GM19328 (cell line): ENCODE results near the gene GAB3.
"Not testable (repeated sequence)": the region's sequence is repeated elsewhere in the genome, so short reads cannot be mapped to it uniquely, and the experiment has no call there.

ENCODE experiments used
- ATAC-seq: cut with Tn5 transposase; IDR thresholded peaks from one replicate; pipeline ENCODE4 v1.9.1; 2021; ENCODE audit warnings: mild to moderate bottlenecking, moderate library complexity; ENCODE audit not compliant: unreplicated experiment

GAB3 gene

GRCh38 chrX:154657226-154657805 is 93.6 kb downstream of the GAB3 start:
- ATAC-seq: no peak

GRCh38 chrX:154655786-154656185 is 95.1 kb downstream of the GAB3 start:
- ATAC-seq: no peak

- no peak for ATAC-seq
These were observed 95.5 kb downstream of the GAB3 start for GRCh38 chrX:154655346-154655745.

- no peak for ATAC-seq
These were observed 96.0 kb downstream of the GAB3 start for GRCh38 chrX:154654925-154655324.

GRCh38 chrX:154654372-154654771 is 96.5 kb downstream of the GAB3 start:
- no peak for ATAC-seq

GRCh38 chrX:154653413-154653812 is 97.5 kb downstream of the GAB3 start, which contains the start of gene CTAG2:
Gene CTAG2 (minus strand): TSS chrX:154653579. CDS start chrX:154653515, 64 bp downstream.
- ATAC-seq: not testable (repeated sequence)

GRCh38 chrX:154653048-154653401 is 97.9 kb downstream of the GAB3 start:
- no peak for ATAC-seq

GRCh38 chrX:154652311-154653047 is 98.4 kb downstream of the GAB3 start:
- no peak for ATAC-seq

- no peak for ATAC-seq
These were observed 100.7 kb downstream of the GAB3 start for GRCh38 chrX:154650221-154650510.

- no peak for ATAC-seq
These were observed 101.2 kb downstream of the GAB3 start for GRCh38 chrX:154649503-154650220.

- no peak for ATAC-seq
These were observed 101.9 kb downstream of the GAB3 start for GRCh38 chrX:154648931-154649330.

GRCh38 chrX:154645745-154646378 is 105.0 kb downstream of the GAB3 start:
- not testable (repeated sequence) for ATAC-seq

- ATAC-seq: not testable (repeated sequence)
These were observed 107.2 kb downstream of the GAB3 start for GRCh38 chrX:154643708-154644107.

GRCh38 chrX:154641740-154642139 is 109.1 kb downstream of the GAB3 start:
- not testable (repeated sequence) for ATAC-seq

- ATAC-seq: not testable (repeated sequence)
These were observed 117.2 kb downstream of the GAB3 start for GRCh38 chrX:154633661-154634060.

- ATAC-seq: not testable (repeated sequence)
These were observed 119.9 kb downstream of the GAB3 start for GRCh38 chrX:154630949-154631348.

GRCh38 chrX:154628960-154629359 is 121.9 kb downstream of the GAB3 start:
- ATAC-seq: not testable (repeated sequence)
